Measurements from ENCODE around the gene MYF6.

MYF6 gene

GRCh38 chr12:80708259-80708974 lies 983 bp downstream of the MYF6 start:
- DNase-seq = peak; percentile 51

GRCh38 chr12:80708975-80709328 lies 1.5 kb downstream of the MYF6 start:
- DNase-seq = no peak

GRCh38 chr12:80709811-80710726 lies 2.6 kb downstream of the MYF6 start:
- no peak for DNase-seq

GRCh38 chr12:80710727-80711449 lies 3.5 kb downstream of the MYF6 start:
- no peak for DNase-seq

- DNase-seq = no peak
These were observed 4.4 kb downstream of the MYF6 start for GRCh38 chr12:80711866-80712265.

- DNase-seq = no peak
These were observed 5.4 kb downstream of the MYF6 start for GRCh38 chr12:80712866-80713265.

- DNase-seq = no peak
These were observed 6.0 kb downstream of the MYF6 start for GRCh38 chr12:80713419-80713818.

GRCh38 chr12:80714055-80714454 lies 6.6 kb downstream of the MYF6 start:
- DNase-seq = no peak

GRCh38 chr12:80714846-80715245 lies 7.4 kb downstream of the MYF6 start:
- no peak for DNase-seq

GRCh38 chr12:80715713-80716249 lies 8.3 kb downstream of the MYF6 start:
- no peak for DNase-seq

- DNase-seq = peak; percentile 69
These were observed 9.4 kb downstream of the MYF6 start, which contains the start of gene MYF5 for GRCh38 chr12:80716696-80717469. Gene MYF5, plus strand, starts transcription at chr12:80716912. Its CDS starts 152 bp downstream, at chr12:80717064.

GRCh38 chr12:80717856-80718255 lies 10.4 kb downstream of the MYF6 start:
- DNase-seq = no peak

- DNase-seq = no peak
These were observed 13.1 kb downstream of the MYF6 start for GRCh38 chr12:80720516-80720915.

GRCh38 chr12:80721326-80721725 lies 13.9 kb downstream of the MYF6 start:
- no peak for DNase-seq

- DNase-seq = no peak
These were observed 38.5 kb downstream of the MYF6 start for GRCh38 chr12:80745851-80746505.

- no peak for DNase-seq
These were observed 40.4 kb downstream of the MYF6 start for GRCh38 chr12:80747800-80748199.

GRCh38 chr12:80749456-80749855 lies 42.0 kb downstream of the MYF6 start:
- DNase-seq = no peak

GRCh38 chr12:80752464-80752863 lies 45.0 kb downstream of the MYF6 start:
- DNase-seq = no peak

GRCh38 chr12:80754274-80754673 lies 46.8 kb downstream of the MYF6 start:
- no peak for DNase-seq

GRCh38 chr12:80756875-80757274 lies 49.4 kb downstream of the MYF6 start:
- DNase-seq = no peak

Data from left hindlimb (tissue), 1 donor.